Mucosa of stomach (tissue), 1 donor: Measurements from ENCODE around the gene RYR2.

Experiments used
- H3K27me3 ChIP-seq: one replicate; pipeline ENCODE4 v1.7.0; 2013; ENCODE audit warnings: mild to moderate bottlenecking, low read length; ENCODE audit not compliant: control insufficient read depth, insufficient read depth
- H3K36me3 ChIP-seq: one replicate; pipeline ENCODE4 v1.7.0; 2013; ENCODE audit warnings: low read length; ENCODE audit not compliant: control insufficient read depth, insufficient read depth
- H3K4me1 ChIP-seq: one replicate; pipeline ENCODE4 v1.7.0; 2013; ENCODE audit warnings: mild to moderate bottlenecking, low read length; ENCODE audit not compliant: control insufficient read depth, insufficient read depth
- H3K4me3 ChIP-seq: one replicate; pipeline ENCODE4 v1.7.0; 2013; ENCODE audit warnings: low read length
- H3K9ac ChIP-seq: one replicate; pipeline ENCODE4 v1.7.0; 2013; ENCODE audit warnings: mild to moderate bottlenecking, low read length, moderate library complexity
- H3K9me3 ChIP-seq: one replicate; pipeline ENCODE4 v1.7.0; 2013; ENCODE audit warnings: mild to moderate bottlenecking, low read length, moderate library complexity; ENCODE audit not compliant: control insufficient read depth
- donor health status: Pancreatic carcinoma.

RYR2 gene

GRCh38 chr1:237527761-237528160 is 485.8 kb downstream of the RYR2 start:
- Histone ChIP-seq H3K4me1 (no peaks in the 10 kb centered on the region), H3K9ac (no peak overlapping the region)

GRCh38 chr1:237528545-237528944 is 486.6 kb downstream of the RYR2 start:
- Histone ChIP-seq H3K4me1 (no peaks in the 10 kb centered on the region), H3K4me3 (no peak overlapping the region), H3K36me3 (no peaks in the 10 kb centered on the region), H3K9me3 (no peaks in the 10 kb centered on the region), H3K27me3 (no peaks in the 10 kb centered on the region), H3K9ac (no peak overlapping the region)

More at GRCh38 chr1:237527761-237528160, 485.8 kb downstream of the RYR2 start:
- Histone ChIP-seq H3K27me3 (no peaks in the 10 kb centered on the region), H3K9me3 (no peaks in the 10 kb centered on the region), H3K36me3 (no peaks in the 10 kb centered on the region), H3K4me3 (no peak overlapping the region)

GRCh38 chr1:237539055-237539454 is 497.1 kb downstream of the RYR2 start:
- no peak overlapping the region for H3K9ac ChIP-seq
- no peaks in the 10 kb centered on the region for H3K36me3 ChIP-seq
- no peaks in the 10 kb centered on the region for H3K4me1 ChIP-seq
- H3K9me3 ChIP-seq, result no peaks in the 10 kb centered on the region
- H3K4me3 ChIP-seq, result no peak overlapping the region
- no peaks in the 10 kb centered on the region for H3K27me3 ChIP-seq

- Histone ChIP-seq H3K27me3 (no peaks in the 10 kb centered on the region), H3K4me1 (no peaks in the 10 kb centered on the region), H3K4me3 (no peak overlapping the region), H3K9ac (no peak overlapping the region), H3K9me3 (no peaks in the 10 kb centered on the region), H3K36me3 (no peaks in the 10 kb centered on the region)
Observed at GRCh38 chr1:237542525-237543418, 500.8 kb downstream of the RYR2 start.

GRCh38 chr1:237553078-237553477 is 511.1 kb downstream of the RYR2 start:
- Histone ChIP-seq H3K9ac (no peak overlapping the region), H3K4me1 (no peaks in the 10 kb centered on the region), H3K9me3 (no peaks in the 10 kb centered on the region), H3K4me3 (no peak overlapping the region), H3K27me3 (no peaks in the 10 kb centered on the region), H3K36me3 (no peaks in the 10 kb centered on the region)

GRCh38 chr1:237556911-237557310 is 514.9 kb downstream of the RYR2 start:
- Histone ChIP-seq H3K4me3 (no peak overlapping the region), H3K4me1 (no peaks in the 10 kb centered on the region), H3K27me3 (no peaks in the 10 kb centered on the region), H3K9ac (no peak overlapping the region), H3K9me3 (no peaks in the 10 kb centered on the region), H3K36me3 (no peaks in the 10 kb centered on the region)

GRCh38 chr1:237562242-237562823 is 520.3 kb downstream of the RYR2 start:
- no peak overlapping the region for H3K4me3 ChIP-seq
- H3K27me3 ChIP-seq, result no peaks in the 10 kb centered on the region
- no peaks in the 10 kb centered on the region for H3K4me1 ChIP-seq
- H3K36me3 ChIP-seq, result no peaks in the 10 kb centered on the region
- H3K9ac ChIP-seq, result no peak overlapping the region
- H3K9me3 ChIP-seq, result no peaks in the 10 kb centered on the region

- Histone ChIP-seq H3K9ac (no peak overlapping the region), H3K9me3 (no peaks in the 10 kb centered on the region), H3K36me3 (no peaks in the 10 kb centered on the region), H3K4me1 (no peaks in the 10 kb centered on the region), H3K27me3 (no peaks in the 10 kb centered on the region), H3K4me3 (no peak overlapping the region)
Observed at GRCh38 chr1:237565236-237565635, 523.3 kb downstream of the RYR2 start.

GRCh38 chr1:237566581-237566980 is 524.6 kb downstream of the RYR2 start:
- H3K4me3 ChIP-seq, result no peak overlapping the region
- no peaks in the 10 kb centered on the region for H3K36me3 ChIP-seq
- no peak overlapping the region for H3K9ac ChIP-seq
- H3K27me3 ChIP-seq, result no peaks in the 10 kb centered on the region
- H3K4me1 ChIP-seq, result no peaks in the 10 kb centered on the region
- no peaks in the 10 kb centered on the region for H3K9me3 ChIP-seq

- Histone ChIP-seq H3K27me3 (no peaks in the 10 kb centered on the region), H3K9me3 (no peaks in the 10 kb centered on the region), H3K36me3 (no peaks in the 10 kb centered on the region), H3K4me1 (no peaks in the 10 kb centered on the region), H3K4me3 (no peak overlapping the region), H3K9ac (no peak overlapping the region)
Observed at GRCh38 chr1:237568955-237569354, 527.0 kb downstream of the RYR2 start.

- H3K9ac ChIP-seq, result no peak overlapping the region
- no peaks in the 10 kb centered on the region for H3K27me3 ChIP-seq
- no peaks in the 10 kb centered on the region for H3K4me1 ChIP-seq
- no peaks in the 10 kb centered on the region for H3K36me3 ChIP-seq
- H3K4me3 ChIP-seq, result no peak overlapping the region
- no peaks in the 10 kb centered on the region for H3K9me3 ChIP-seq
Observed at GRCh38 chr1:237570530-237570929, 528.5 kb downstream of the RYR2 start.

- no peaks in the 10 kb centered on the region for H3K4me1 ChIP-seq
- no peaks in the 10 kb centered on the region for H3K9me3 ChIP-seq
- no peak overlapping the region for H3K9ac ChIP-seq
- no peak overlapping the region for H3K4me3 ChIP-seq
- H3K36me3 ChIP-seq, result no peaks in the 10 kb centered on the region
- no peaks in the 10 kb centered on the region for H3K27me3 ChIP-seq
Observed at GRCh38 chr1:237574536-237574935, 532.6 kb downstream of the RYR2 start.
